ENCODE results near the gene MMP2.

DNA sequence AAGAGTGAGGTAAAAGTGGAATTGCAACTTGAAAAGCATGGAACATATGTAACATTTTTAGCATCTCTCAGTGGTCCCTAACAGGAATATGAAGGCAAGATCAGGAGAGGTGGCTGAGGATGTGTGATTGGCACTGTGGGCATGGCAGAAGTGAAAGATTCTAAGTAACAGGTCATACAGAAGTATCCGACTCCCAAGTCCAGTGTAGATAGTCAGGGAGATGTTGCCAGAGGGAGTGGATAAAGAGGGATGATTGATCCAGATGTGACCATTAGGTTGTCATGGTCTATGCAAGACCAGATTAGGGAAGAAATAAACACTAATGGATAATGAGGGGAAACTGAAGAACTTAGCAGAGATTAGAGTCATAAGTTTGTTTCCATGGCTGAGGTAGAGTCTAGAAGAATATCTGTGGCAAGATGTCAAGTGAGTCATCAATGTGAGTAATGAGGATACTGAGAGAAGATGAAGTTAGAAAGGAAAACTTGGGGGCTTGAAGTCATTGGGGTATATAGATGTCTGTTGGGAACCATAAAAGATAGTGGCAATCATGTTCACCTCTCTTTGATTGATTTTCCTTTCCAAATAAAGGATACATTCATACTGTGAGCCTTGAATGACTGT is 63.6 kb downstream of the MMP2 start:
- TF ChIP-seq, protein P1, sequence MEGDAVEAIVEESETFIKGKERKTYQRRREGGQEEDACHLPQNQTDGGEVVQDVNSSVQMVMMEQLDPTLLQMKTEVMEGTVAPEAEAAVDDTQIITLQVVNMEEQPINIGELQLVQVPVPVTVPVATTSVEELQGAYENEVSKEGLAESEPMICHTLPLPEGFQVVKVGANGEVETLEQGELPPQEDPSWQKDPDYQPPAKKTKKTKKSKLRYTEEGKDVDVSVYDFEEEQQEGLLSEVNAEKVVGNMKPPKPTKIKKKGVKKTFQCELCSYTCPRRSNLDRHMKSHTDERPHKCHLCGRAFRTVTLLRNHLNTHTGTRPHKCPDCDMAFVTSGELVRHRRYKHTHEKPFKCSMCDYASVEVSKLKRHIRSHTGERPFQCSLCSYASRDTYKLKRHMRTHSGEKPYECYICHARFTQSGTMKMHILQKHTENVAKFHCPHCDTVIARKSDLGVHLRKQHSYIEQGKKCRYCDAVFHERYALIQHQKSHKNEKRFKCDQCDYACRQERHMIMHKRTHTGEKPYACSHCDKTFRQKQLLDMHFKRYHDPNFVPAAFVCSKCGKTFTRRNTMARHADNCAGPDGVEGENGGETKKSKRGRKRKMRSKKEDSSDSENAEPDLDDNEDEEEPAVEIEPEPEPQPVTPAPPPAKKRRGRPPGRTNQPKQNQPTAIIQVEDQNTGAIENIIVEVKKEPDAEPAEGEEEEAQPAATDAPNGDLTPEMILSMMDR (conservative IDR thresholded peaks at IDR 0.05; ENCODE audit: low read depth in 2 of 2) = no peak
- no peak for TF ChIP-seq EZH2phosphoT487 (IDR thresholded peaks at IDR 0.05; ENCODE audit: unreplicated experiment)
- TF ChIP-seq, protein P2, sequence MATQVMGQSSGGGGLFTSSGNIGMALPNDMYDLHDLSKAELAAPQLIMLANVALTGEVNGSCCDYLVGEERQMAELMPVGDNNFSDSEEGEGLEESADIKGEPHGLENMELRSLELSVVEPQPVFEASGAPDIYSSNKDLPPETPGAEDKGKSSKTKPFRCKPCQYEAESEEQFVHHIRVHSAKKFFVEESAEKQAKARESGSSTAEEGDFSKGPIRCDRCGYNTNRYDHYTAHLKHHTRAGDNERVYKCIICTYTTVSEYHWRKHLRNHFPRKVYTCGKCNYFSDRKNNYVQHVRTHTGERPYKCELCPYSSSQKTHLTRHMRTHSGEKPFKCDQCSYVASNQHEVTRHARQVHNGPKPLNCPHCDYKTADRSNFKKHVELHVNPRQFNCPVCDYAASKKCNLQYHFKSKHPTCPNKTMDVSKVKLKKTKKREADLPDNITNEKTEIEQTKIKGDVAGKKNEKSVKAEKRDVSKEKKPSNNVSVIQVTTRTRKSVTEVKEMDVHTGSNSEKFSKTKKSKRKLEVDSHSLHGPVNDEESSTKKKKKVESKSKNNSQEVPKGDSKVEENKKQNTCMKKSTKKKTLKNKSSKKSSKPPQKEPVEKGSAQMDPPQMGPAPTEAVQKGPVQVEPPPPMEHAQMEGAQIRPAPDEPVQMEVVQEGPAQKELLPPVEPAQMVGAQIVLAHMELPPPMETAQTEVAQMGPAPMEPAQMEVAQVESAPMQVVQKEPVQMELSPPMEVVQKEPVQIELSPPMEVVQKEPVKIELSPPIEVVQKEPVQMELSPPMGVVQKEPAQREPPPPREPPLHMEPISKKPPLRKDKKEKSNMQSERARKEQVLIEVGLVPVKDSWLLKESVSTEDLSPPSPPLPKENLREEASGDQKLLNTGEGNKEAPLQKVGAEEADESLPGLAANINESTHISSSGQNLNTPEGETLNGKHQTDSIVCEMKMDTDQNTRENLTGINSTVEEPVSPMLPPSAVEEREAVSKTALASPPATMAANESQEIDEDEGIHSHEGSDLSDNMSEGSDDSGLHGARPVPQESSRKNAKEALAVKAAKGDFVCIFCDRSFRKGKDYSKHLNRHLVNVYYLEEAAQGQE (IDR thresholded peaks at IDR 0.05; ENCODE audit: unreplicated experiment) = no peak

Measured in GM23338 (cell line).